HG03135 (cell line): Measurements from ENCODE around the gene SREBF1.
A peak's percentile ranks its signal among the peaks of the same experiment; 100 is the strongest.

Source experiments
- ATAC-seq: cut with Tn5 transposase; IDR thresholded peaks from one replicate; pipeline ENCODE4 v1.9.1; 2021; ENCODE audit warnings: mild to moderate bottlenecking, moderate library complexity; ENCODE audit not compliant: unreplicated experiment

SREBF1 gene

GRCh38 chr17:17842111-17842876, 5.5 kb upstream of the SREBF1 start:
- no peak for ATAC-seq

GRCh38 chr17:17841601-17842025, 4.8 kb upstream of the SREBF1 start:
- no peak for ATAC-seq

DNA sequence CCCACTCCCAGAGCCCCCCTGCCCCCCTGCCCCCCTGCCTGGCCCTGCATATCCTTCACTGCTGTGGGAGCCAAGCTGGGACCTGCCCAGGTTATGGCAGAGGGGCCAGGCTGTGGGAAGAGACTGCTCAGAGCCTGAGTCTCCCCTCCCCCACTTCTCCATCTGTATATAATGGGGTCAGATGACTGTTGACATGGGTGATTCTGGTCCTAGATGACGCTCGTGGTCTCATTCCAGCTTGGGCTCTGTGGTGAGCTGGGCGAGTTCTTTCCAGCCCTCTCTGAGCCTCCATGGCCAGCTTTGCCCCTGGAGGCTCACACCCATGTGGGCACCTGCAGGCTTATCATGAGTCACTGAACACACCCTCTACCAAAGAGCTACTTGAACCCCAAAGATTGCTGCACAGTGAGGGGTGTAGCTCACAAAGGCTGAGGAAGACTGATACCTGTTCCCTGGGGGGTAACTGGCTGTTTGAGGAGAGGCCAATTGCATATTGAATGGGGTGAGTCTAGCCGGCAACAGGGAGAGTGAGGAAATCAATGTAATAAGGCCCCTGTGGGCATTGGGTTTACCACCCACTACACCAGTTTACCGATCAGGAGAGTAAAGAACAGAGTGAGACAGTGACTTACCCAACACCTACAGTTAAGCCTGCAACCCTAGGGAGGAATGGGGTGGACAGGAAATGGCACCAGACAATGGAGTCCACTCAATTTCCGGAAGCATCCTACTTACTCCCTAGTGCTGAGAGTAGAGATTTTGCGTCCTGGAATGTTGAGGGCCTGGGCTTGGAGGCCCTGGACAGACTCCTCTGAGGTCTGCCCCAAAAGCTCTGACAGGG, 4.2 kb upstream of the SREBF1 start:
- no peak for ATAC-seq

DNA sequence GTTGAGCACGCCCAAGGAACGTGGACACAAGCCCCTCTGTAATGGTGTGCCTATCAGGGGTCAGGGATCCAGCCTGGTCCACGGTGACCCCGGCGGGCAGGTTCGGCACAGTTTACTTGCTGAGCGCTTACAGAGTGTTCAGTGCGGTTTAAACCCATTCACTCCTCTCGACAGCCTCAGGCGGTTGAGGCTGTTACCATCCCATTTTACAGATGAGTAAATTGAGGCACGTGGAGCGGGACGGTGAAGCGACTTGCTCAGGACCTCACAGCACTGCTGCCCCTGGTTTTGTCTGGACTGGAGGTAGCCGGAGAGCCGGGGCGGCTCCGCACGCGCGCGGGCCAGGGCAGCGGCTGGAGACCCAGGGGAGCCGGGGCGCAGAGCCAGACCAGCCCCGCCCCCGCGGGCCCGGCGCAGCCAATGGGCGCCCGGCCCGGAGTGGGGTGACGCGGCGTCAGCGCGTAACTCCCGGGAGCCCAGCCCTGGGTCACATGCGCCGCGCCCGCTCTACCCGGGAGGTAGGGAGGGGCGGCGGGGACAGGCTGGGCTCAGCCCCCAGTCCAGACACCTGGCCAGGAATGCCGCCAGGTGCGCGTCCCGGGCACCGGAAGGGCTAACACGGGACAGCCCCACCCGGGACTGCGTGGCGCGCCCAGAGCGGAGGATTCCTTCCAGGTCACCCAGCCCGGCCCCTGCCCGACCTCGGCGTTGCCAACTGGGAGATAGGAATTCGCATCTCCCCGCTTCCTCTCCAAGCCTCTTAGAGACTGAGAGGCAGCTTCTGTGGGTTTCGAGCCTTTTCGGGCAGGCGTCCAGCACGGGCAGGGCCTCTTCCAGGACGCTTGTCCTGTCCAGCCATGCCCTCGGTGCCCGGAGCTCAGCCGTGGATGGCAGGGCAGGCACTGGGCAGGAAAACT, 3.3 kb upstream of the SREBF1 start:
- peak; percentile 55 for ATAC-seq

DNA sequence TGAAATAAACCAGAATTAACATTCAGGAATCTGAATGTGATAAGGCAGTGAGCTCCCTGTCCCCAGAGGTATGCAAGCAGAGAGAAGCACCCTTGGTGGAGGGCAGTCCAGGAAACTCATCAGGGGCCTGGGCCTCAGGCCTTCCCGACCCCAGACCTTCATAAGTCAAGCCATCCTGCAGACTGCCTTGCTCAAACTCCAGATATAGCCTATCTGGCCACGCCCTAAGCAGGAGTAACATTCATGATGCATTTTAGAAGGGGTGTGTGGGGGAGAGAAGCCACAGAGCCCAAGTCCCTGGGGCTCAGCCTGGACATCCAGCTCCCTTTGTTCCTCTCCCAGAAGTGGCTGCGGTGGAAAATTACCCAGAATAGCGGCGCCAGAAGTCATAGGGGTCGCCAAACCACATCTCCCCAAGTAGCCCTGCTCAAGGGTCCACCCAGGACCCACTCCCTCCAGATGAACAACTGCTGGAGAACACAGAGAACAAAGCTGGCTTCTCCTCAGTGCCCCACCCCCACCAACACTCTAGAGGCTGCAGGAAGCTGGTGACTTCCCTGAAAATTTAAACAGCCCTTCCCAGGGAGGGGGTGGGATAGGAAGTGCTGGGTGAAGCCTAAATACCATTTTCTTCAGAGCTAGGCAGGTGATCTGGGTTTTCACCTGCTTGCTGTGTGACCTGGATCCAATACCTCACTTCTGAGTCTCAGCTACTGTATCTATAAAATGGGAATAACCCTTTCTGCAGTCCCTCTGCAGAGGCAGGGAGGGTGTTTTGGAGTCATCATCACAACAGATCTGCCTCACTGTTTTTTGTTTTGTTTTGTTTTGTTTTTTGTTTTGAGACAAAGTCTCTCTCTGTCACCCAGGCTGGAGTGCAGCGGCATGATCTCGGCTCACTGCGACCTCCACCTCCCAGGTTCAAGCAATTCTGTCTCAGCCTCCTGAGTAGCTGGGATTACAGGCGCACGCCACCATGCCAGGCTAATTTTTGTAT, 1.5 kb upstream of the SREBF1 start:
- ATAC-seq: no peak

GRCh38 chr17:17837380-17837821, 615 bp upstream of the SREBF1 start:
- ATAC-seq: no peak

GRCh38 chr17:17836250-17836817, 452 bp downstream of the SREBF1 start:
- ATAC-seq: peak; percentile 67

- no peak for ATAC-seq
Measured at GRCh38 chr17:17835415-17836249, 1.2 kb downstream of the SREBF1 start.

GRCh38 chr17:17834974-17835373, 1.8 kb downstream of the SREBF1 start:
- ATAC-seq: no peak

- no peak for ATAC-seq
Measured at GRCh38 chr17:17833658-17834357, 3.0 kb downstream of the SREBF1 start.

DNA sequence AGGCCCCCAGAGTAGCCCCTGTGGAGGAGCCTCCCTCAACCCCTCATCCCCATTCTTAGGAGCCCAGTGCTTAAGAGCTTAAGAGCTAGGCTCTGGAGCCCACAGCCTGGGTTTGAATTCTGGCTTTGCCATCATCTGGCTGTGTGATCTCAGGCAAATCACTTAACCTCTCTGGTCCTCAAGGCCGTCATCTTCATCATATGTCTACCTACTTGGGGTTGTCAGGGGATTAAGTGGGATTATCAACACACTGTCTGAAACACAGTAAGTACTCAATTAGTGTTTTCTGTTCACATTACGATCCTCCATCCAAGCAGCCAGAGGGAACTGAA, 4.8 kb downstream of the SREBF1 start:
- ATAC-seq: no peak

DNA sequence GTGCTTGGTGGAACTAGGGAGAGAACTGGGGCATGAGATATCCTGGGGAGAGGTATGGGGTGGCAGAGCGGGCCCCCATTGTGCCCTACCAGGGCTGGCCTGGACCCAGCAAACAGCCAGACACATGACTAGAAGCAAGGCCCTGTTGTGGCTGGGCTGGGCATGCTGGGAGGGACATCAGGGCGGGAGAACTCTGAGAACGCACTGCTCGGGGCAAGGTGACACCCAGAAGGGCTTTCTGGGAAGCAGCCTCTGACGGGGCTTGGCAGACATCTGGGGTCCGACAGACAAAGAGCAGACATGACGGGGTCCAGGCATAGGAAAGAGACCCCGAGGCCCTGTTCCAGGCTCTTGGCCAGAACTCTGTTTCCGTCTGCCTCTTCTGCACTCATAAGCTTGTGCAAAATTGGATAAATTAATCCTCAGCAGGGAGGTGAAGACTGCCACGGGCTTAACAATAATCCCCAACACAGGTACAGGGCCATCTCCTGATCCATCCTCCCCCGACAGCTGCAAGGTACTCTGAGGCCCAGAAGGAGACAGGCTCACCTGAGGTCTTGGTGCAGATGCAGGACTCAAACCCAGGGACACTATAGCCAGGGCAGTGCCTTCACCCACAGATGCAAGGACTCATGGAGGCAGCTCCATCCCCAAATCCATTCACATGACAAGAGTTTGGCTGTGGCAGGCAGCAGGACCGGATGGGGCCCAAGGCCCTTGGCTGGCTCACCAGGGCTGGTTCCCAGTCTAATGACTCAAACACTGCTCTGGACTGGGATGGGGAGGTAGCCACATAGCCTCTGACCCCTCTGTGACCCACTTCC, 5.4 kb downstream of the SREBF1 start:
- ATAC-seq: no peak

DNA sequence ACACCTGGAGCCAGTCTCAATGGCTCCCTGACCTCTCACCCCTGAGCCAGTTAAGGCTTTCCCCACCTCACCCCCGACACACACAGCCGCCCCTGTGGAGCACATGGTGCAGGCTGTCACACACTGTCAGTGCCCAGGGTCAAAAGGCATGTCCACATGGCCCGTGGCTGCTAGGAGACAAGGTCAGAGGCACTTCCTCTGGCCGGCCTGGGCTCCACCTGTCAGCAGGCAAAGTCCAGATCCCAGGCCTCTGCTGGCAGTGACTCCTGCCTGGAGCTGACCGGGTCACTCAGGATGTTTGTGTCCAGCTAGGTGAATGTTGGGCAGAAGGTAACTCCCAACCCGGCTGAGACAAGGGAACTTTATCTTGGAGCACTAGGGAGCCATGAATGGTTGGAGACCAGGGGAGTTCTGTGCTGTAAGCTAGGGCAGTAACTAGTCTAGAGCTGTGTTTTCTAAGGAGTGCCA, 6.0 kb downstream of the SREBF1 start:
- ATAC-seq: no peak

DNA sequence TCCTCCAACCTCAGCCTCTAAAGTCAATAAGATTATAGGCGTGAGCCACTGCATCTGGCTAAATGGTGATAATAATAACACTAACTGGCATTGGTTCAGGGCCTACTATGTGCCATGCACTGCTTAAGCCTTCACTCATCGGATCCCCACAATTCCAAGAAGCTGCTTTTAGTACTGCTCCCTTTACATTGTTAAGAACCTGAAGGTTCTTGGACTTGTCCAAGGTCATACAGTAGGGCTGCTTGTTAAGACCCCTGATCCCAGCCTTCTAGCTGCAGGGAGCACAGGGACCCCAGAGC, 6.6 kb downstream of the SREBF1 start:
- no peak for ATAC-seq

DNA sequence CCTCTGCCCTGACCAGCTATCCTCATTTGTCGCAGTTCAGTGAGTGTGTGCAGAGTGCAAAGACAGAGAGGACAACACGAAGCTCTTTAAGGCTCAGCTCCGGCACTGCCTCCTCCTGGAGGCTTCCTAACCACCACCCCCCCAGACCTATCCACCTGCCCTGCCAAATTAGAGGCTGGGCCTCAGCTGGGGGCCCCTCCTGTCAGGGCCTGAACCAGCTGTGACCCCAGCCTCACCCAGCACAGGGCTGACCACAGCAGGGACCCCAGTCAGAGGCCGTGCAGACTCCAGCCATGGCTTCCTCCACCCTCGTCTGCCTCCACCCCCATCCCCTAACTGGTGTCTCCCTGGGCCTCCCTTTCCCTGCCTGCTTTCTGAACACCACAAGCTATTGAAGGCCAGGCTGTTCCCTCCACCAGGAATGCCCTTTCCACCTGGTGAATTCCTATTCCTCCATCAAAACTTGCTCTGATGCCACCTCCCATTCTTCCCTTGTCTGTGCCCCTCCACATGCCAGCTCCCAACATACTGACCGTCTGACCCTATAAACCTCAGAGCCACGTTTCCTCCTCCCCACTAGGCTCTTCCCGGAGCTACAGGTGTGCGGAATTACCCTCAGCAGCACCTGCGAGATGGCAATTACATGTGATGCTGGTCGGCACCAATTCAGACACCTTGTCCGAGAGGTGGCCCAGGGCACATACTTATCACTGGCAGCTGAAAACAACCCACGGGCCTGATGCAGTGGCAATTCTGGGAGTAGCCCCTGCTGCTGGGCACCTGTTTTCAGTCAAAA, 8.8 kb downstream of the SREBF1 start:
- ATAC-seq: no peak

DNA sequence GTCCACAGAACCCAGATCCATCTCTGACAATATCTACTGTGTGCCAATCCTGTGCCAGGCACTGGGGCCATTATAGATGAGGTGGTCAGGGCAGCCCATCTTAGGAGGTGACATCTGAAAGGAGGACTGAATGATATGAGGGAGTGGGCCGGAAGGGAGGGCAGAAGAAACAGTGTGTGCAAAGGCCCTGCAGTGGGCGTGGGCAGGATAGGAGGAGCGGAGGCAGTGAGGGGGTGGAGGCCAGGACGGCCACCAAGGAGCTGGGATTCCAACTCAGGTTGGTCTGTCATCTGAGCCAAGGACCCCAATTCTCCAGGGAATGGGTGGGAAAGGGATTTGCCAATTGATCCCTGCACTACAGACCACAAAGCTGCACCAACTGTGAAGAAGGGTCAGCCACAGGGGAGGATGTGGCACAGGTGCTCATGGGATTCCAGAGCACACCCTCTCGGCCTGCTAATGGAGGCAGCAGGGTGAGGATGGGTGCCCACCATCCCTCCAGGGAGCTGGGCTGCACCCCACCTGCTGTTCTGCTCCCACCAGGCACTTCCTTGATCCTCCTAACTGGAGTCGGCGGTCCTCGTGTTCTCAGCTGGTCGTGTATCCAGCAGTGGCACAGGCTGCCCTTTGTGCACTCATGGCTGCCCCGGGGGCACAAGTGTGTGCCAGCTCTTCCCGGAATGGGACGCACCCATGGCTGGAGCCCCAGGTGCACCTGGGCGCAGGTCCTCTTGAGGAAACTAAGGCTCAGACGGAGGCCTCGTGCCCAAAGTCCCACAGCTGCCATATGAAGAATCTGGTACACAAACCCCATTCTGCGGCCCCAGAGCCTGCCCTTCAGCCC, 9.6 kb downstream of the SREBF1 start:
- no peak for ATAC-seq
